GM23338 (cell line): Measurements from ENCODE around the gene APOL1.

Source experiments
- CREB1 ChIP-seq: fragments of 250-450 bp; sonication (Bioruptor Pico); IDR thresholded peaks from 2 replicates; pipeline ENCODE4 v1.5.0; 2020; ENCODE audit warnings: low read depth, mild to moderate bottlenecking, moderate library complexity
- ETS1 ChIP-seq: IDR thresholded peaks from 2 replicates; pipeline ENCODE4 v1.6.1; 2016; ENCODE audit warnings: antibody characterized with exemption
- EZH2 ChIP-seq: fragments of 200-600 bp; sonication (generic); IDR thresholded peaks from one replicate; pipeline ENCODE4 v1.8.0; 2017; ENCODE audit warnings: antibody characterized with exemption, mild to moderate bottlenecking, low read depth; ENCODE audit not compliant: unreplicated experiment
- EZH2phosphoT487 ChIP-seq: fragments of 200-600 bp; sonication (generic); IDR thresholded peaks from one replicate; pipeline ENCODE4 v1.8.1; 2018; ENCODE audit warnings: antibody characterized with exemption; ENCODE audit not compliant: unreplicated experiment
- JUNB ChIP-seq: IDR thresholded peaks from one replicate; pipeline ENCODE4 v1.6.1; 2016; ENCODE audit warnings: antibody characterized with exemption; ENCODE audit not compliant: unreplicated experiment
- NANOG ChIP-seq: IDR thresholded peaks from 2 replicates; pipeline ENCODE4 v1.6.1; 2016; ENCODE audit warnings: antibody characterized with exemption, borderline replicate concordance
- POLR2AphosphoS5 ChIP-seq: IDR thresholded peaks from 2 replicates; pipeline ENCODE4 v1.6.1; 2016; ENCODE audit warnings: antibody characterized with exemption, low read depth
- REST ChIP-seq: IDR thresholded peaks from one replicate; pipeline ENCODE4 v1.6.1; 2018; ENCODE audit warnings: antibody characterized with exemption; ENCODE audit not compliant: unreplicated experiment
- TF ChIP-seq, protein P1 (sequence below), 2 experiments: fragments of 200-600 bp in 1 of 2; sonication (generic) in 1 of 2; conservative IDR thresholded peaks; 2 replicates each; pipeline versions ENCODE4 v1.5.1 to v1.6.1; 2016 to 2017; ENCODE audit warnings: antibody characterized with exemption in 2 of 2, low read depth in 2 of 2, mild to moderate bottlenecking in 2 of 2, moderate library complexity in 1 of 2

- TF ChIP-seq, protein P1, sequence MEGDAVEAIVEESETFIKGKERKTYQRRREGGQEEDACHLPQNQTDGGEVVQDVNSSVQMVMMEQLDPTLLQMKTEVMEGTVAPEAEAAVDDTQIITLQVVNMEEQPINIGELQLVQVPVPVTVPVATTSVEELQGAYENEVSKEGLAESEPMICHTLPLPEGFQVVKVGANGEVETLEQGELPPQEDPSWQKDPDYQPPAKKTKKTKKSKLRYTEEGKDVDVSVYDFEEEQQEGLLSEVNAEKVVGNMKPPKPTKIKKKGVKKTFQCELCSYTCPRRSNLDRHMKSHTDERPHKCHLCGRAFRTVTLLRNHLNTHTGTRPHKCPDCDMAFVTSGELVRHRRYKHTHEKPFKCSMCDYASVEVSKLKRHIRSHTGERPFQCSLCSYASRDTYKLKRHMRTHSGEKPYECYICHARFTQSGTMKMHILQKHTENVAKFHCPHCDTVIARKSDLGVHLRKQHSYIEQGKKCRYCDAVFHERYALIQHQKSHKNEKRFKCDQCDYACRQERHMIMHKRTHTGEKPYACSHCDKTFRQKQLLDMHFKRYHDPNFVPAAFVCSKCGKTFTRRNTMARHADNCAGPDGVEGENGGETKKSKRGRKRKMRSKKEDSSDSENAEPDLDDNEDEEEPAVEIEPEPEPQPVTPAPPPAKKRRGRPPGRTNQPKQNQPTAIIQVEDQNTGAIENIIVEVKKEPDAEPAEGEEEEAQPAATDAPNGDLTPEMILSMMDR (conservative IDR thresholded peaks at IDR 0.05; ENCODE audit: low read depth in 2 of 2): no peak
- TF ChIP-seq JUNB (no peak), EZH2 (no peak), REST (no peak), POLR2AphosphoS5 (no peak), ETS1 (no peak), EZH2phosphoT487 (no peak), CREB1 (CRISPR knock-in tag) (no peak), NANOG (no peak)
Observed at GRCh38 chr22:36222887-36223450, 30.0 kb upstream of the APOL1 start.
